ENCODE data around the gene PSD.

Gene PSD

DNA sequence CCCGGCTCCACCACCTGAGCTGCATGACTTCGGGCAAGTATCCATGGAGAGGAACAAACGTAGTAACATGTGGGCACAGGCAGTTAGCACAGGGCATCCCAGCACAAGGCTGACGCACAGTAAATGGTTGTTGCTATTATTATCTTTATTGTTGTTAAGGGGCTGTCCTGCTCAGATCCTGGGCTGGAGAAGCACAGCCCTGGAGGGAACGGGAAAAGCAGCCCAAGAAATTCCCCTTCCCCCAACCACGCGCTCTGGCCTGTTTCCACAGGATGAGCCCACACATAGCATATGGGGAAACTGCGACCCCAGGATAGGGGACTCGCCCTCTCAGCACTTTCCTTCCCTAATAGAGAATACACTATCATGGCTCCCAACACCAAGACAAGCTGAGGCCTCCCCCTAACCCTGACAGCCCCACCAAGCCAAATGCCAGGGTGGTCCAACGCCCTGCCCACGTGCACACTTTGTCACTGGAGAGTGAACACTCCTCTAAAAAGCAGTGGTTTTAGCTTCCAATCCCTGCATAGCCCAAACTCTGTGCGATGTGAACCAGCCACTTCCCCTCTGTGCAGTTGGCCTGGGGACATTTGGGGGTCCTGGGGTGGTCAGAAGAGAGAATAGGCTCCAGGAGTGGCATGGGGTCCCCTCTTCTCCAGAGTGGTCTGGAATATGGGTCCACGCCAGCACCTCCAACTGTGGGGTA lies 11.0 kb downstream of the PSD start:
- peaks cover 18% of the 10 kb centered on the region for H3K36me3 Mint-ChIP-seq (ENCODE audit: low read depth)
- H3K4me3 Mint-ChIP-seq, result peak overlapping the region; percentile 76
- no peak for DNase-seq
- peaks cover 24% of the 10 kb centered on the region for H3K27me3 Mint-ChIP-seq
- peaks cover 35% of the 10 kb centered on the region for H3K4me1 Mint-ChIP-seq (ENCODE audit: low read depth)
- no peaks in the 10 kb centered on the region for H3K9me3 Mint-ChIP-seq
- H3K27ac Mint-ChIP-seq, result peak overlapping the region; percentile 87

DNA sequence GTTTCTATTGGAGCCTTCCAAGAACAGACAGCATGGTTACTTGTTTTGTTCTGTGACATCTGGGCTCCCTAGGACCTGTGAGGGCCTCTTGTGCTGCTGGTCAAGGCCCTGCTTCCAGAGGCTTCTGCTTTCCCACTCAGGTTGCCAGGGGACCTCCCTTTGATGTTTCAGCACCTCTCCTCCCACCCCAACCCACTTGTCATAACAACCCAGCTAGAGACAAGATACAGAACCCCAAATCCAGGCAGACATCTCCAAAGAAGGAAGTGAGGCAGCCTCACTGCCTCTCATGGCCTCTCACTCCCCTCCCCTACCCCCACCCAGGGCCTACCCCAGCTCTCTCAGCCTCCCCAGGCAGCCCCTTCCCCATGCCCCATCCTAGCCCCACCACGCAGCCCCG lies 11.8 kb downstream of the PSD start:
- Mint-ChIP-seq H3K4me1 (ENCODE audit: low read depth) (peaks cover 37% of the 10 kb centered on the region), H3K4me3 (no peak overlapping the region), H3K9me3 (no peaks in the 10 kb centered on the region), H3K27me3 (peaks cover 21% of the 10 kb centered on the region), H3K36me3 (ENCODE audit: low read depth) (peaks cover 25% of the 10 kb centered on the region), H3K27ac (peak overlapping the region; percentile 63)
- no peak for DNase-seq

DNA sequence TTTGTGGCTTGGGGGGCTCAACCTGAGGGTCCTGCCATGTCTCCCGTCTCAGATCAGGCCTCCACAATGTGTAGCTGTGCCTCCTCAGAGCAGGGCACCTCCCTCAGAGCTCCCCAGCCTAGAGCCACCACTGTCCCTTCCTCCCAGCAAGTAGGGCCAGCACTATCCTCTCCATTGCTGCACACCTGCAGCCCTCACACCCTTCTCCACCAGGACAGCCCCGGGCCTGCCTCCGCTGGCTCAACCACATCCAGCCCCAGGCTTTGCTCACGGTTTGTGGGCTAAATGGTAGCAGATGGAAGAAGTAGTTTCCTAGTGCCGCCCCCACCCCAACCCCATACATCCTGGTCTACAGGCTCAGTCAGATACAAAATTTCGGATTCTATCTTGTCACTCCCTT lies 13.0 kb downstream of the PSD start:
- Mint-ChIP-seq H3K4me3 (no peak overlapping the region), H3K9me3 (no peaks in the 10 kb centered on the region), H3K27me3 (peaks cover 13% of the 10 kb centered on the region), H3K4me1 (ENCODE audit: low read depth) (peaks cover 28% of the 10 kb centered on the region), H3K36me3 (ENCODE audit: low read depth) (peaks cover 37% of the 10 kb centered on the region), H3K27ac (peak overlapping the region; percentile 9)
- DNase-seq, result no peak

DNA sequence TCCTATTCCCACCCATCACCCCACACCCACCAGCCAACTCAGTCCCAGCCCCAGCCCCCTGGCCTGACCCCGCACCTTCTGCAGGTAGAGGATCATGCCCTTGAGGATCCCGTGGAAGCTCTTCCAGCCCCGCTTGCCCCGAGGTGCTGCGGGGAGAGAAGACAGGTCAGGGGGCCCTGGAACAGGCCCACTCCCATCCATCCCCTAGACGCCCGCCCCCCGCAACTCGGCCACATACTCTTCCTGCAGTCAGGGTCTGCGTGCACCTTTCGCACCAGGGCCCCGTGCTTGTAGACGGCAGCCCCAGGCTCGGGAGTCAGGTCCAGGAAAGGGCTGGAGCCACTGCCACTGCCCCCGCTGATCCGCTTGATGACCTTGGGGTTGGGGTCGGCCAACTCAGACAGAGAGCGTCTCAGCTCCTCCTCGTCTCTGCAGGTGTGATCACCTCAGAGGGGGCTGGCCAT lies 13.4 kb downstream of the PSD start:
- no peak for DNase-seq
- no peak overlapping the region for H3K4me3 Mint-ChIP-seq
- H3K27me3 Mint-ChIP-seq, result peaks cover 12% of the 10 kb centered on the region
- no peaks in the 10 kb centered on the region for H3K9me3 Mint-ChIP-seq
- peaks cover 42% of the 10 kb centered on the region for H3K36me3 Mint-ChIP-seq (ENCODE audit: low read depth)
- H3K27ac Mint-ChIP-seq, result peak overlapping the region; percentile 9
- H3K4me1 Mint-ChIP-seq (ENCODE audit: low read depth), result peaks cover 30% of the 10 kb centered on the region

DNA sequence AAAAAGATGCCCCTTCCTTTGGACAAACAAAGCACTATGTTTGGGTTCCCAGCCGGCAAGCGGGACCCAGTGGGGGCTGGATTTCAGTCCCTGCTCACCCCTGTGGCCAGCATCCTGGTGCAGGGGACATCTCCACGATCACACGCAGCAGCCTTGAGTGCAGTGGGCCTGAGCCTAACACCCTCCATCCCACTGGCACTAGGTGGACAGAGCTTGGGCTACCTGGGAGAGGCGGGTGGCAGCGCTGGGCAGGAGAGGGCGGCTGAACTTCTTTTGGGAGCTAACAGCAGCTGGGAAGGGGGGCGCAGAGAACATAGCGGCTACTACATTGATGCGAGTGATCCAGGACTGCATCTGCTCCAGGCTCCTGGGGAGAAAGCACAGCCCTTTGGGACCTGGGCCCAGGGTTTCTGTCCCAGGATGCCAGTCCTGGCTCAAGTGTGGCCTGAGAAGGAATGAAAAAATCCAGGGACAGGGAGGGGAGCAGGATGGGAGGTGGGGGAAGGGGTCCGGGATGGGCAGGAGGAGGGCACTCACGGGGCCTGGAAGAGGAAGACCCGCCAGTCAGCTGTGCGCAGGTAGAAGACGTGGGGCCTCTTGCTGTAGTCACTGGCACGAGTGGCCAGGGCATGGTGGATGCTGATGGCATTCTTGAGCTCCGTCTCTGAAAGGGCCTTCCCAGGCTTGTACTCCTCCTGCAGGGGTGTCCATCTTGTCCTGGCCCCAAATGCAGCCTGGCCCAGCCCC lies 14.1 kb downstream of the PSD start:
- Mint-ChIP-seq H3K27me3 (peaks cover 6% of the 10 kb centered on the region), H3K9me3 (no peaks in the 10 kb centered on the region), H3K4me1 (ENCODE audit: low read depth) (peaks cover 30% of the 10 kb centered on the region), H3K27ac (peak overlapping the region; percentile 29), H3K4me3 (no peak overlapping the region), H3K36me3 (ENCODE audit: low read depth) (peaks cover 48% of the 10 kb centered on the region)
- no peak for DNase-seq

DNA sequence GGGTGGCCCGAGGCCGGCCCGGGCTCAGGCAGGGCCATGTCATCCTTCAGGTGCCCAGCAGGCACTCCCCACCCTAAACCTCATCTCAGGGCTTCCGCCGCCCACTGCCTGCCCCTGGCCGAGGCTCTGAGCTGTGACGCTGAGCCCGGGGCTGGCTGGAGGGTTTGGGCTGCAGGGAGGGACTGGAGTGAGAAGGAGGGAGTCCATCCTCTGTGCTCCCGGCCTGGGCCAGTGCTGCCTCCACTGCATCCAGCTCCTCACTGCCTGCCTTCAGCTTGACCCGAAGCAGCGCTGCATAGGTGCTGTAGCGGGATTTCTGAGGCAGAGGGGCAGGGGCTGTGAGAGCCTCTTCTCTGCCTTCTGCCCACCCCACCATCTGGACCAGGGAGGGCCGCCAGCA lies 15.5 kb downstream of the PSD start:
- H3K4me1 Mint-ChIP-seq (ENCODE audit: low read depth), result peaks cover 34% of the 10 kb centered on the region
- H3K4me3 Mint-ChIP-seq, result no peak overlapping the region
- no peak for DNase-seq
- no peak overlapping the region for H3K27ac Mint-ChIP-seq
- H3K36me3 Mint-ChIP-seq (ENCODE audit: low read depth), result peaks cover 60% of the 10 kb centered on the region
- H3K27me3 Mint-ChIP-seq, result peaks cover under 1% of the 10 kb centered on the region
- H3K9me3 Mint-ChIP-seq, result no peaks in the 10 kb centered on the region

DNA sequence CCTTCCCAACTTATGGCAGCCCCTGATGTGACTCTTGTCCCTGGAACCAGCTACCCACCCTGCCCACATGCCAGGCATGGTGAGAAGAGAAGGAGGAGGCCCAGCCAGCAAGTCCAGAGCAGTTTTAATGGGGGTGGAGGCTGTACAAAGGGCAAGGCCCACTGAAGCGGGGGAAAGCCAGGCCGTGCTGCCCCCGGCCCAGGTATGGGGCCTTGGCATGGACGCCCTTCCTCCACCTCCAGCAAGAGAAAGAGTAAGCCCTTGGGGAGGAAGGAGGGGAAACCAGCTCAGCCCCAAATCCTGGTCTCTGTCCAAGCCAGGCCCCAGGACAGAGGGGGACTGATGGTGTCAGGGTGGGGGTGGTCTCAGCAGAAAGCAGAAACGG lies 16.1 kb downstream of the PSD start:
- Mint-ChIP-seq H3K36me3 (ENCODE audit: low read depth) (peaks cover 66% of the 10 kb centered on the region), H3K4me3 (no peak overlapping the region), H3K27ac (peak overlapping the region; percentile 55), H3K4me1 (ENCODE audit: low read depth) (peaks cover 34% of the 10 kb centered on the region), H3K9me3 (no peaks in the 10 kb centered on the region), H3K27me3 (no peaks in the 10 kb centered on the region)
- no peak for DNase-seq

DNA sequence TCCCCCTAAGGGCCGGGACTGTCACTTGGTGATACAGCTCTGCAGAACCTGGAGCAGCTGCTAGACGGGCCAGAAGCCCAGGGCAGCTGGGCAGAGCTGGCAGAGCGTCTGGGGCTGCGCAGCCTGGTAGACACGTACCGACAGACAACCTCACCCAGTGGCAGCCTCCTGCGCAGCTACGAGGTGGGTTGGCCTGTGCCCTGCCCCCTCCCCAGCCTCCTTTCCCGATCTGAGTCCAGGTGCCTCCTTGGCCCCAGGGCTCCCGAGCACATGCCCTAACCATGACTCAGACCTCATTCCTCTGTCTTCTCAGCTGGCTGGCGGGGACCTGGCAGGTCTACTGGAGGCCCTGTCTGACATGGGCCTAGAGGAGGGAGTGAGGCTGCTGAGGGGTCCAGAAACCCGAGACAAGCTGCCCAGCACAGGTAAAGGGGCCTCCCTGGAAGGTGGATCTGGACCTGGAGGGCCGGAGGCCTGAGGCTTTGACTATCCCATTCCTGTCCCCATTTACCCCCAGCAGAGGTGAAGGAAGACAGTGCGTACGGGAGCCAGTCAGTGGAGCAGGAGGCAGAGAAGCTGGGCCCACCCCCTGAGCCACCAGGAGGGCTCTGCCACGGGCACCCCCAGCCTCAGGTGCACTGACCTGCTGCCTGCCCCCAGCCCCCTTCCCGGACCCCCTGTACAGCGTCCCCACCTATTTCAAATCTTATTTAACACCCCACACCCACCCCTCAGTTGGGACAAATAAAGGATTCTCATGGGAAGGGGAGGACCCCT lies 16.7 kb downstream of the PSD start:
- Mint-ChIP-seq H3K4me3 (no peak overlapping the region), H3K36me3 (ENCODE audit: low read depth) (peaks cover 71% of the 10 kb centered on the region), H3K27me3 (no peaks in the 10 kb centered on the region), H3K4me1 (ENCODE audit: low read depth) (peaks cover 37% of the 10 kb centered on the region), H3K9me3 (no peaks in the 10 kb centered on the region), H3K27ac (peak overlapping the region; percentile 55)
- no peak for DNase-seq

DNA sequence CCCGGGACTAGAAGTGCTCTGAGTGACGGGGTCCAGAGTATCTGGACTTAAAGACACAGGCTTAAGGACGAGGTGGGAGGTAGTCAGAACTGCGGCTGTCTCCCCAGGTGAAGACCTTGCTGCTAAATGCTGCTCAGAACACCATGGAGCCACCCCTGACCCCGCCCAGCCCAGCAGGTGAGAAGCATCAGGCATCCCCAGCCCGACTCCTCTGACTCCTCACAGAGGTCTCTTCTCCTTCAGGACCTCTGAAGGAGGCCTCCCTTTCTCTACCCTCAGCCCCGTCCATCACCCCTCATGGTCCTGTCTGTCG lies 17.3 kb downstream of the PSD start:
- Mint-ChIP-seq H3K4me3 (no peak overlapping the region), H3K36me3 (ENCODE audit: low read depth) (peaks cover 78% of the 10 kb centered on the region), H3K27me3 (no peaks in the 10 kb centered on the region), H3K27ac (no peak overlapping the region), H3K9me3 (no peaks in the 10 kb centered on the region), H3K4me1 (ENCODE audit: low read depth) (peaks cover 44% of the 10 kb centered on the region)
- no peak for DNase-seq

DNA sequence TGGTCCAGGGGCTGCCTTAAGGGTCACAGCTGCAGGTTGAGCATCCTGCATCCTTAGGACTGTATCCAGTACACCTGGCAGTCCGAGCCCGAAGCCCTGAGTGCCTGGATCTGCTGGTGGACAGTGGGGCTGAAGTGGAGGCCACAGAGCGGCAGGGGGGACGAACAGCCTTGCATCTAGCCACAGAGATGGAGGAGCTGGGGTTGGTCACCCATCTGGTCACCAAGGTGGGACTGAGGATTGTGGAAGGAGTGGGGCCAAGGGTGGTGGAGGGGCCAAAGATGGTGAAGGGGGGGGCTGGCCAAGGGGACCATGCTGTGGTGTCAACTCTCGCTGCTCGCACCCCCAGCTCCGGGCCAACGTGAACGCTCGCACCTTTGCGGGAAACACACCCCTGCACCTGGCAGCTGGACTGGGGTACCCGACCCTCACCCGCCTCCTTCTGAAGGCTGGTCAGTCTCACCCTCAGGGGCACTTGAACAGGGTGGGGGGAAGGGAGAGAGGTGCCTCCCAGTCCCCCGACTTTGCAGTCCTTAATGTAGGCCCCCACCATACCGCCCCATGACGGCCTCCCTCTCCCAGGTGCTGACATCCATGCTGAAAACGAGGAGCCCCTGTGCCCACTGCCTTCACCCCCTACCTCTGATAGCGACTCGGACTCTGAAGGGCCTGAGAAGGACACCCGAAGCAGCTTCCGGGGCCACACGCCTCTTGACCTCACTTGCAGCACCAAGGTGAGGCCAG lies 17.8 kb downstream of the PSD start:
- H3K4me3 Mint-ChIP-seq, result peak overlapping the region; percentile 97
- H3K27me3 Mint-ChIP-seq, result no peaks in the 10 kb centered on the region
- peaks cover 47% of the 10 kb centered on the region for H3K4me1 Mint-ChIP-seq (ENCODE audit: low read depth)
- peak overlapping the region; percentile 77 for H3K27ac Mint-ChIP-seq
- H3K36me3 Mint-ChIP-seq (ENCODE audit: low read depth), result peaks cover 83% of the 10 kb centered on the region
- no peak for DNase-seq
- no peaks in the 10 kb centered on the region for H3K9me3 Mint-ChIP-seq

DNA sequence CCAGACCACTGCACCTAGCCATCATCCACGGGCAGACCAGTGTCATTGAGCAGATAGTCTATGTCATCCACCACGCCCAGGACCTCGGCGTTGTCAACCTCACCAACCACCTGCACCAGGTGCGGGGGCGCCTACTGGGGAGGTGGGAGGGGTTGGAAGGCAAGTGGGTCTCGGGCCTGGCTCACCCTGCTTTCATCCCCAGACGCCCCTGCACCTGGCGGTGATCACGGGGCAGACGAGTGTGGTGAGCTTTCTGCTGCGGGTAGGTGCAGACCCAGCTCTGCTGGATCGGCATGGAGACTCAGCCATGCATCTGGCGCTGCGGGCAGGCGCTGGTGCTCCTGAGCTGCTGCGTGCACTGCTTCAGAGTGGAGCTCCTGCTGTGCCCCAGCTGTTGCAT lies 18.5 kb downstream of the PSD start:
- no peak for DNase-seq
- H3K27me3 Mint-ChIP-seq, result no peaks in the 10 kb centered on the region
- H3K9me3 Mint-ChIP-seq, result no peaks in the 10 kb centered on the region
- H3K36me3 Mint-ChIP-seq (ENCODE audit: low read depth), result peaks cover 87% of the 10 kb centered on the region
- H3K4me3 Mint-ChIP-seq, result peak overlapping the region; percentile 97
- H3K27ac Mint-ChIP-seq, result peak overlapping the region; percentile 84
- H3K4me1 Mint-ChIP-seq (ENCODE audit: low read depth), result peaks cover 47% of the 10 kb centered on the region

DNA sequence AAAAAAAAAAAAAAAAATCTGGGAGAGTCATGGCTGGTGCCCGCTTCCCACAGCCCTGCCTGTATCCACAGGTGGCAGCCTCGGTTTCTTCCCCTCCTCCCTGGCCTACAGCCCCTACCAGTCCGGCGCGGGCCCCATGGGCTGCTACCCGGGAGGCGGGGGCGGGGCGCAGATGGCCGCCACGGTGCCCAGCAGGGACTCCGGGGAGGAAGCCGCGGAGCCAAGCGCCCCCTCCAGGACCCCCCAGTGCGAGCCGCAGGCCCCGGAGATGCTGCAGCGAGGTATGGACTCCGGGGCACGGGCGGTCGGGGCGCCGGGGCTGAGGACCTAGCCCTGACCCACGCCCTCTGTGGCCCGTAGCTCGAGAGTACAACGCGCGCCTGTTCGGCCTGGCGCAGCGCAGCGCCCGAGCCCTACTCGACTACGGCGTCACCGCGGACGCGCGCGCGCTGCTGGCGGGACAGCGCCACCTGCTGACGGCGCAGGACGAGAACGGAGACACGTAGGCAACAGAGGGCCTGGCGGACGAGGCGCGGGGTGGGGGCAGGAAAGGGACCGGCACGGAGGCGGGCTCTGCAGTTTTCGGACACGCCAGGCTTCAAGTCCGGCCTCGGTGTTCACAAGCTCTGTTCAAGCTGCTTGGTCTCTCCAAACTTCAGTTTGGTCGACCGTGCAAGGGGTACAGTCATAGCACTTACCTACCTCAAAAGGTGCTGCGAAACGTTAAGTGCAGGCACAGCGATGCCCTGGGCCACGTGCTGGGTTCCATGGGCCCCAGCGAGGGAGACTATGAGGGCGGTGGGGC lies 19.2 kb downstream of the PSD start:
- peak overlapping the region; percentile 99 for H3K27ac Mint-ChIP-seq
- H3K4me1 Mint-ChIP-seq (ENCODE audit: low read depth), result peaks cover 47% of the 10 kb centered on the region
- peak overlapping the region; percentile 97 for H3K4me3 Mint-ChIP-seq
- peaks cover 89% of the 10 kb centered on the region for H3K36me3 Mint-ChIP-seq (ENCODE audit: low read depth)
- peak; percentile 92 for DNase-seq
- no peaks in the 10 kb centered on the region for H3K9me3 Mint-ChIP-seq
- H3K27me3 Mint-ChIP-seq, result no peaks in the 10 kb centered on the region

DNA sequence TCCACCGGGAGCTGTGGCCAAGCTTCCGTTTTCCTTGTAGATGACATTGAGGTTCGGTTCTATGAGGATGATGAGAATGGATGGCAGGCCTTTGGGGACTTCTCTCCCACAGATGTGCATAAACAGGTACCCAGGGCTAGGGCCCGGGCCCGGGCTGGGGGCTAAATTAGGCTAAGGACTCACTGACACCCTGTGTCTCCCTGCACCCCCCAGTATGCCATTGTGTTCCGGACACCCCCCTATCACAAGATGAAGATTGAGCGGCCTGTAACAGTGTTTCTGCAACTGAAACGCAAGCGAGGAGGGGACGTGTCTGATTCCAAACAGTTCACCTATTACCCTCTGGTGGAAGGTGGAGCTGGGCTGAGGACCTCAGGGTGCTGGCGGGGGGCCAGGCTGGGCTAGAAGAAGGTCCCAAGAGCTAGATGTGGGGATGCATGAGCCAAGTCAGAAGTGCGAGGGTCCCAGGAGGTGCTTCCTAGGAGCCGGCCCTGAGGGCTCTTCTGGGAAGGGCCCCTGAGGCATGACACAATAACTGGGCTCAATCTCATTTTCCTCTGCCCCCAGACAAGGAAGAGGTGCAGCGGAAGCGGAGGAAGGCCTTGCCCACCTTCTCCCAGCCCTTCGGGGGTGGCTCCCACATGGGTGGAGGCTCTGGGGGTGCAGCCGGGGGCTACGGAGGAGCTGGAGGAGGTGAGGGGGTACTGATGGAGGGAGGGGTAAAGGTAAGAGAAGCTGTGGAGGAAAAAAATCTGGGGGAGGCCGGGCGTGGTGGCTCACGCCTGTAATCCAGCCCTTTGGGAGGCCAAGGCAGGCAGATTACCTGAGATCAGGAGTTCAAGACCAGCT lies 20.2 kb downstream of the PSD start:
- Mint-ChIP-seq H3K27ac (peak overlapping the region; percentile 99), H3K4me1 (ENCODE audit: low read depth) (peaks cover 49% of the 10 kb centered on the region), H3K36me3 (ENCODE audit: low read depth) (peaks cover 83% of the 10 kb centered on the region), H3K9me3 (no peaks in the 10 kb centered on the region), H3K4me3 (peak overlapping the region; percentile 97), H3K27me3 (no peaks in the 10 kb centered on the region)
- DNase-seq, result no peak
